IMR-90 (cell line): Measurements from ENCODE around the gene GRM2. TPM values are rescaled to one million over a fixed set of nuclear protein-coding genes. Genes with fewer than 3 reads are reported as not detected.

Source experiments
- ATAC-seq: fragments of 200-7000 bp; cut with Tn5 transposase; 2 replicates; pipeline ENCODE4 v1.9.1; 2020; ENCODE audit warnings: low read depth, mild to moderate bottlenecking, moderate library complexity
- BruUV-seq: library from RNA; stranded (reverse); fragments of 400-500 nt; replicated peaks from 2 replicates; lab custom pipeline; 2021; lab: Mats Ljungman, UMichigan
- CTCF ChIA-PET: fragments of 300-600 bp; formaldehyde crosslinking; extraction: SDS; loops from one replicate; lab custom pipeline; 2021; ENCODE audit warnings: antibody characterized with exemption; lab: Yijun Ruan, JAX
- POLR2A ChIA-PET: fragments of 300-600 bp; sonication (Branson Sonifier 250); formaldehyde crosslinking; loops from one replicate; lab custom pipeline; 2022; ENCODE audit warnings: antibody characterized with exemption; ENCODE audit not compliant: unreplicated experiment; lab: Charles Lee
- DNase-seq: peaks from one replicate; pipeline ENCODE4 v3.0.0; 2013
- H2AFZ ChIP-seq: replicated peaks from 2 replicates; pipeline ENCODE3; 2013; ENCODE audit warnings: low read length, mild to moderate bottlenecking; ENCODE audit not compliant: poor library complexity
- H2AK5ac ChIP-seq: 2 replicates; pipeline ENCODE4 v1.6.1; 2013; ENCODE audit warnings: low read depth, low read length, inconsistent platforms
- H2AK9ac ChIP-seq: replicated peaks from 2 replicates; pipeline ENCODE3; 2013; ENCODE audit warnings: mild to moderate bottlenecking, low read depth, low read length, moderate library complexity; ENCODE audit not compliant: poor library complexity
- H2BK120ac ChIP-seq: 2 replicates; pipeline ENCODE4 v1.6.1; 2013; ENCODE audit warnings: low read depth, low read length, inconsistent platforms
- H2BK15ac ChIP-seq: 3 replicates; pipeline ENCODE4 v1.6.1; 2013; ENCODE audit warnings: low read depth, low read length, inconsistent platforms
- H2BK20ac ChIP-seq: 2 replicates; pipeline ENCODE4 v1.6.1; 2013; ENCODE audit warnings: low read depth, mild to moderate bottlenecking, inconsistent platforms, low read length, moderate library complexity
- H2BK5ac ChIP-seq: 2 replicates; pipeline ENCODE4 v1.6.1; 2013; ENCODE audit warnings: mild to moderate bottlenecking, low read depth, low read length, inconsistent platforms; ENCODE audit not compliant: poor library complexity, severe bottlenecking
- H3K14ac ChIP-seq: replicated peaks from 2 replicates; pipeline ENCODE4 v1.6.1; 2013; ENCODE audit warnings: low read depth, low read length, inconsistent platforms
- H3K18ac ChIP-seq: 2 replicates; pipeline ENCODE4 v1.6.1; 2013; ENCODE audit warnings: low read depth, low read length, control low read depth
- H3K23ac ChIP-seq: 2 replicates; pipeline ENCODE4 v1.6.1; 2013; ENCODE audit warnings: low read depth, low read length, inconsistent platforms
- H3K27ac ChIP-seq: 2 replicates; pipeline ENCODE4 v1.5.1; 2013; ENCODE audit warnings: mild to moderate bottlenecking, control low read depth, low read length; ENCODE audit not compliant: insufficient read depth
- H3K27me3 ChIP-seq: 2 replicates; pipeline ENCODE4 v1.6.1; 2013; ENCODE audit warnings: low read length; ENCODE audit not compliant: control insufficient read depth, insufficient read depth
- H3K36me3 ChIP-seq: 2 replicates; pipeline ENCODE4 v1.6.1; 2013; ENCODE audit warnings: low read length, mixed read lengths; ENCODE audit not compliant: control insufficient read depth, insufficient read depth
- H3K4ac ChIP-seq: 2 replicates; pipeline ENCODE4 v1.6.1; 2013; ENCODE audit warnings: low read depth, low read length, inconsistent platforms
- H3K4me1 ChIP-seq: 2 replicates; pipeline ENCODE4 v1.6.1; 2013; ENCODE audit warnings: low read length, mixed read lengths; ENCODE audit not compliant: control insufficient read depth, insufficient read depth
- H3K4me2 ChIP-seq: 2 replicates; pipeline ENCODE4 v1.6.1; 2013; ENCODE audit warnings: low read depth, mild to moderate bottlenecking, control low read depth, low read length, moderate library complexity
- H3K4me3 ChIP-seq: 2 replicates; pipeline ENCODE4 v1.5.1; 2013; ENCODE audit warnings: low read depth, mild to moderate bottlenecking, control low read depth, low read length, moderate library complexity; ENCODE audit not compliant: insufficient read depth
- H3K56ac ChIP-seq: 2 replicates; pipeline ENCODE4 v1.6.1; 2013; ENCODE audit warnings: low read length, inconsistent platforms; ENCODE audit not compliant: insufficient read depth; ENCODE audit errors: extremely low read depth
- H3K79me1 ChIP-seq, 2 experiments: 2 replicates each; pipeline ENCODE4 v1.6.1; 2013; ENCODE audit warnings: low read length in 2 of 2, inconsistent platforms in 1 of 2, low read depth in 1 of 2
- H3K9ac ChIP-seq: 2 replicates; pipeline ENCODE4 v1.6.1; 2013; ENCODE audit warnings: low read depth, low read length, control low read depth
- H3K9me1 ChIP-seq: 2 replicates; pipeline ENCODE4 v1.6.1; 2013; ENCODE audit warnings: low read length, inconsistent platforms; ENCODE audit not compliant: insufficient read depth
- H3K9me3 ChIP-seq: 2 replicates; pipeline ENCODE4 v1.6.1; 2013; ENCODE audit warnings: low read length; ENCODE audit not compliant: control insufficient read depth, insufficient read depth
- H4K20me1 ChIP-seq: 2 replicates; pipeline ENCODE4 v1.6.1; 2013; ENCODE audit warnings: low read length, inconsistent platforms; ENCODE audit not compliant: insufficient read depth
- H4K5ac ChIP-seq: 2 replicates; pipeline ENCODE4 v1.6.1; 2013; ENCODE audit warnings: mild to moderate bottlenecking, low read depth, low read length, control low read depth
- H4K8ac ChIP-seq, 2 experiments: 2 replicates each; pipeline ENCODE4 v1.6.1; 2013; ENCODE audit warnings: low read depth in 2 of 2, low read length in 2 of 2, control low read depth in 1 of 2, inconsistent platforms in 1 of 2
- H4K91ac ChIP-seq: 2 replicates; pipeline ENCODE4 v1.6.1; 2013; ENCODE audit warnings: low read depth, low read length, inconsistent platforms; ENCODE audit not compliant: insufficient read depth
- BHLHE40 ChIP-seq: fragments of 150-350 bp; IDR thresholded peaks from 2 replicates; pipeline ENCODE4 v1.6.1; 2016; ENCODE audit warnings: mild to moderate bottlenecking, low read depth, low read length
- CEBPB ChIP-seq: IDR thresholded peaks from 2 replicates; pipeline ENCODE4 v1.6.1; 2012; ENCODE audit warnings: low read depth, low read length, improper control_type of control experiment
- CHD1 ChIP-seq: IDR thresholded peaks from 2 replicates; pipeline ENCODE4 v1.6.1; 2012; ENCODE audit warnings: low read depth, low read length, improper control_type of control experiment
- FOS ChIP-seq: fragments of 150-350 bp; IDR thresholded peaks from 2 replicates; pipeline ENCODE4 v1.6.1; 2016; ENCODE audit warnings: low read depth, low read length
- MAFK ChIP-seq: IDR thresholded peaks from 2 replicates; pipeline ENCODE4 v1.6.1; 2012; ENCODE audit warnings: low read depth, low read length, improper control_type of control experiment
- MAZ ChIP-seq: IDR thresholded peaks from 2 replicates; pipeline ENCODE4 v1.6.1; 2012; ENCODE audit warnings: low read depth, mild to moderate bottlenecking, low read length, improper control_type of control experiment, moderate library complexity, borderline replicate concordance
- MXI1 ChIP-seq: IDR thresholded peaks from 2 replicates; pipeline ENCODE4 v1.6.1; 2012; ENCODE audit warnings: low read depth, mild to moderate bottlenecking, low read length, moderate library complexity, borderline replicate concordance
- NFE2L2 ChIP-seq: fragments of 150-350 bp; IDR thresholded peaks from 2 replicates; pipeline ENCODE4 v1.6.1; 2016; ENCODE audit warnings: low read depth, mild to moderate bottlenecking, low read length
- POLR2A ChIP-seq: IDR thresholded peaks from 2 replicates; pipeline ENCODE4 v1.6.1; 2012; ENCODE audit warnings: mild to moderate bottlenecking, low read depth, low read length
- RAD21 ChIP-seq: IDR thresholded peaks from 2 replicates; pipeline ENCODE4 v1.6.1; 2012; ENCODE audit warnings: low read length, improper control_type of control experiment
- RCOR1 ChIP-seq: IDR thresholded peaks from 2 replicates; pipeline ENCODE4 v1.6.1; 2012; ENCODE audit warnings: mild to moderate bottlenecking, low read length, improper control_type of control experiment; ENCODE audit not compliant: insufficient replicate concordance
- RFX5 ChIP-seq: IDR thresholded peaks from 2 replicates; pipeline ENCODE4 v1.8.0; 2012; ENCODE audit warnings: low read depth, mild to moderate bottlenecking, low read length, moderate library complexity
- SMC3 ChIP-seq: fragments of 150-350 bp; IDR thresholded peaks from 2 replicates; pipeline ENCODE4 v1.6.1; 2016; ENCODE audit warnings: low read depth, mild to moderate bottlenecking, antibody characterized with exemption, low read length, moderate library complexity
- WGBS, 2 experiments: methylation state at CpG; one replicate each; pipeline versions ENCODE4 v1.1.5 to v1.1.7; 2013; ENCODE audit warnings: missing lambda C conversion rate in 2 of 2; ENCODE audit not compliant: insufficient read length in 1 of 2; ENCODE audit errors: extremely low coverage in 2 of 2; 5-methylcytosine and 5-hydroxymethylcytosine counted together
- dilution Hi-C: fragments of 300-500 bp; cut with HindIII; formaldehyde crosslinking; loops from one replicate; pipeline ENCODE4 v1.14.3; 2018; ENCODE audit warnings: low sequenced_read_pairs; ENCODE audit not compliant: unreplicated experiment
- in situ Hi-C: fragments of 300-500 bp; cut with MboI; formaldehyde crosslinking; loops from 3 replicates; pipeline ENCODE4 v1.14.3; 2019; ENCODE audit warnings: low sequenced_read_pairs, inconsistent platforms, mixed read lengths
- intact Hi-C: fragments of 100-400 bp; cut with micrococcal nuclease; formaldehyde crosslinking; loops from 2 replicates; pipeline ENCODE4 v1.10.0; 2022
- polyA plus RNA-seq, 3 experiments: library from polyadenylated mRNA; depleted of rRNA; stranded (reverse); fragments of >200 nt; gene quantifications; 2 replicates each; pipeline ENCODE4 v1.2.3, GENCODE V29; 2012; ENCODE audit warnings: low replicate concordance in 1 of 3
- total RNA-seq: library from RNA; depleted of rRNA; stranded (reverse); fragments of >200 nt; gene quantifications from 2 replicates; pipeline ENCODE4 v1.2.3, GENCODE V29; 2012
- TF ChIP-seq, protein P1 (sequence below): fragments of 150-350 bp; IDR thresholded peaks from 2 replicates; pipeline ENCODE4 v1.6.1; 2017; ENCODE audit warnings: mild to moderate bottlenecking, antibody characterized with exemption, low read length, low read depth
- TF ChIP-seq, protein P2 (sequence below): conservative IDR thresholded peaks from 2 replicates; pipeline ENCODE4 v1.5.1; 2012; ENCODE audit warnings: mild to moderate bottlenecking, low read depth, low read length, improper control_type of control experiment
- TF ChIP-seq, protein P3 (sequence below): fragments of 150-350 bp; IDR thresholded peaks from 2 replicates; pipeline ENCODE4 v1.6.1; 2016; ENCODE audit warnings: low read depth, mild to moderate bottlenecking, low read length, moderate library complexity, borderline replicate concordance

The GRM2 gene
- total and polyA plus RNA-seq, 2 of the 4 experiments (the other 2 are of a cell fraction) = under 0.01 to 0.14 TPM

DNA sequence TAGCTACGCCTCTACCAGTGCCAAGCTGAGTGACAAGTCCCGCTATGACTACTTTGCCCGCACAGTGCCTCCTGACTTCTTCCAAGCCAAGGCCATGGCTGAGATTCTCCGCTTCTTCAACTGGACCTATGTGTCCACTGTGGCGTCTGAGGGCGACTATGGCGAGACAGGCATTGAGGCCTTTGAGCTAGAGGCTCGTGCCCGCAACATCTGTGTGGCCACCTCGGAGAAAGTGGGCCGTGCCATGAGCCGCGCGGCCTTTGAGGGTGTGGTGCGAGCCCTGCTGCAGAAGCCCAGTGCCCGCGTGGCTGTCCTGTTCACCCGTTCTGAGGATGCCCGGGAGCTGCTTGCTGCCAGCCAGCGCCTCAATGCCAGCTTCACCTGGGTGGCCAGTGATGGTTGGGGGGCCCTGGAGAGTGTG, 5.7 kb downstream of the GRM2 start:
- Histone ChIP-seq H2BK120ac (no peak overlapping the region), H4K20me1 (no peaks in the 10 kb centered on the region), H3K56ac (no peak overlapping the region), H3K23ac (no peak overlapping the region), H3K27ac (no peak overlapping the region), H4K91ac (no peak overlapping the region), H3K18ac (no peak overlapping the region), H3K9ac (no peak overlapping the region), H2AK9ac (no peak overlapping the region), H3K27me3 (peaks cover 14% of the 10 kb centered on the region; the same call in 1 of the 2 replicates), H3K9me3 (no peaks in the 10 kb centered on the region), H3K4me3 (no peak overlapping the region), H3K36me3 (no peaks in the 10 kb centered on the region), H3K4me2 (no peak overlapping the region), H2AFZ (no peak overlapping the region), H4K8ac (no peak overlapping the region), H2BK20ac (no peak overlapping the region), H3K4me1 (no peaks in the 10 kb centered on the region), H2AK5ac (no peak overlapping the region), H3K14ac (no peak overlapping the region), H4K5ac (no peak overlapping the region), H2BK5ac (no peak overlapping the region), H3K79me1 (no peaks in the 10 kb centered on the region), H3K4ac (no peak overlapping the region), H2BK15ac (no peak overlapping the region), H3K9me1 (no peaks in the 10 kb centered on the region; the same call in 1 of the 2 replicates)
- in situ Hi-C loops = no loop called here
- CTCF ChIA-PET = no interaction called here
- WGBS, 2 experiments = 83% methylated on average over 6 of the region's 20 CpGs; no CpG with 5 or more reads in 1 of the 2 experiments
- POLR2A ChIA-PET = no interaction called here
- dilution Hi-C loops = no loop called here
- DNase-seq = no peak
- ATAC-seq = no peak
- BruUV-seq = no TSS peak
- TF ChIP-seq MAZ (no peak), MXI1 (no peak), BHLHE40 (no peak), CEBPB (no peak), MAFK (no peak), RAD21 (no peak), NFE2L2 (no peak), FOS (no peak), POLR2A (no peak), CHD1 (no peak), RFX5 (no peak), SMC3 (no peak), RCOR1 (no peak)
- TF ChIP-seq, protein P1, sequence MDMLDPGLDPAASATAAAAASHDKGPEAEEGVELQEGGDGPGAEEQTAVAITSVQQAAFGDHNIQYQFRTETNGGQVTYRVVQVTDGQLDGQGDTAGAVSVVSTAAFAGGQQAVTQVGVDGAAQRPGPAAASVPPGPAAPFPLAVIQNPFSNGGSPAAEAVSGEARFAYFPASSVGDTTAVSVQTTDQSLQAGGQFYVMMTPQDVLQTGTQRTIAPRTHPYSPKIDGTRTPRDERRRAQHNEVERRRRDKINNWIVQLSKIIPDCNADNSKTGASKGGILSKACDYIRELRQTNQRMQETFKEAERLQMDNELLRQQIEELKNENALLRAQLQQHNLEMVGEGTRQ = no peak
- TF ChIP-seq, protein P2, sequence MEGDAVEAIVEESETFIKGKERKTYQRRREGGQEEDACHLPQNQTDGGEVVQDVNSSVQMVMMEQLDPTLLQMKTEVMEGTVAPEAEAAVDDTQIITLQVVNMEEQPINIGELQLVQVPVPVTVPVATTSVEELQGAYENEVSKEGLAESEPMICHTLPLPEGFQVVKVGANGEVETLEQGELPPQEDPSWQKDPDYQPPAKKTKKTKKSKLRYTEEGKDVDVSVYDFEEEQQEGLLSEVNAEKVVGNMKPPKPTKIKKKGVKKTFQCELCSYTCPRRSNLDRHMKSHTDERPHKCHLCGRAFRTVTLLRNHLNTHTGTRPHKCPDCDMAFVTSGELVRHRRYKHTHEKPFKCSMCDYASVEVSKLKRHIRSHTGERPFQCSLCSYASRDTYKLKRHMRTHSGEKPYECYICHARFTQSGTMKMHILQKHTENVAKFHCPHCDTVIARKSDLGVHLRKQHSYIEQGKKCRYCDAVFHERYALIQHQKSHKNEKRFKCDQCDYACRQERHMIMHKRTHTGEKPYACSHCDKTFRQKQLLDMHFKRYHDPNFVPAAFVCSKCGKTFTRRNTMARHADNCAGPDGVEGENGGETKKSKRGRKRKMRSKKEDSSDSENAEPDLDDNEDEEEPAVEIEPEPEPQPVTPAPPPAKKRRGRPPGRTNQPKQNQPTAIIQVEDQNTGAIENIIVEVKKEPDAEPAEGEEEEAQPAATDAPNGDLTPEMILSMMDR = no peak
- TF ChIP-seq, protein P3, sequence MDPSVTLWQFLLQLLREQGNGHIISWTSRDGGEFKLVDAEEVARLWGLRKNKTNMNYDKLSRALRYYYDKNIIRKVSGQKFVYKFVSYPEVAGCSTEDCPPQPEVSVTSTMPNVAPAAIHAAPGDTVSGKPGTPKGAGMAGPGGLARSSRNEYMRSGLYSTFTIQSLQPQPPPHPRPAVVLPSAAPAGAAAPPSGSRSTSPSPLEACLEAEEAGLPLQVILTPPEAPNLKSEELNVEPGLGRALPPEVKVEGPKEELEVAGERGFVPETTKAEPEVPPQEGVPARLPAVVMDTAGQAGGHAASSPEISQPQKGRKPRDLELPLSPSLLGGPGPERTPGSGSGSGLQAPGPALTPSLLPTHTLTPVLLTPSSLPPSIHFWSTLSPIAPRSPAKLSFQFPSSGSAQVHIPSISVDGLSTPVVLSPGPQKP = no peak
- intact Hi-C loops = loop anchor here (5.0 kb wide), 1 partner anchor 90 kb away; no protein-coding TSS in a partner anchor
